ENCODE results near the gene ARHGAP10. TPM values are rescaled to one million over a fixed set of nuclear protein-coding genes. Genes with fewer than 3 reads are reported as not detected.
A peak's percentile ranks its signal among the peaks of the same experiment; 100 is the strongest.
"Not testable (repeated sequence)": the region's sequence is repeated elsewhere in the genome, so short reads cannot be mapped to it uniquely, and the experiment has no call there.

The ARHGAP10 gene
- total RNA-seq, 2 donors from 2014 or later = 36.1 to 43.5 TPM

DNA sequence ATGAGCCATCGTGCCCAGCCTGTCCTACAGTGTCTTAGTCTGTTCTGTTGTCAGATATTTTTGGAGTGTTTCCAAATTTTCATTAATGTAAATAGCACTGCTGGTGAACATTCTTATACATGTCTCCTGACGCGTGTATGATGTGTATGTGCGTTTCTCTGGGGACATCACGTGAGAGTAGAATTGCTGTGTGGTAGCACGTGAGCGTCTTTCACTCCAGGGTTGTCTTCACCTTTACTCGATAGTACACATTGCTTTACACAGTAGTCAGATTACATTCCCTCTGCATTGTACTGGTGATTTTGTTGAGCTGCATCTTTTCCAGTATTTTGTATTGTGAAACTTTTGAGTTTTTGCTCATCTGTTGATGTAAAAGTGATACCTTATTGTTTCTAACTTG is 60.0 kb downstream of the ARHGAP10 start:
- Histone ChIP-seq H3K27me3 (no peaks in the 10 kb centered on the region), H3K27ac (peak overlapping the region in 1 of 2 donors; percentile 49), H3K36me3 (no peaks in the 10 kb centered on the region), H3K9me3 (no peaks in the 10 kb centered on the region), H3K4me3 (no peak overlapping the region), H3K4me1 (peaks cover 0 to 50% of the 10 kb centered on the region in 2 donors)
- DNase-seq (ENCODE audit: low spot score) = no peak
- TF ChIP-seq, protein P1, sequence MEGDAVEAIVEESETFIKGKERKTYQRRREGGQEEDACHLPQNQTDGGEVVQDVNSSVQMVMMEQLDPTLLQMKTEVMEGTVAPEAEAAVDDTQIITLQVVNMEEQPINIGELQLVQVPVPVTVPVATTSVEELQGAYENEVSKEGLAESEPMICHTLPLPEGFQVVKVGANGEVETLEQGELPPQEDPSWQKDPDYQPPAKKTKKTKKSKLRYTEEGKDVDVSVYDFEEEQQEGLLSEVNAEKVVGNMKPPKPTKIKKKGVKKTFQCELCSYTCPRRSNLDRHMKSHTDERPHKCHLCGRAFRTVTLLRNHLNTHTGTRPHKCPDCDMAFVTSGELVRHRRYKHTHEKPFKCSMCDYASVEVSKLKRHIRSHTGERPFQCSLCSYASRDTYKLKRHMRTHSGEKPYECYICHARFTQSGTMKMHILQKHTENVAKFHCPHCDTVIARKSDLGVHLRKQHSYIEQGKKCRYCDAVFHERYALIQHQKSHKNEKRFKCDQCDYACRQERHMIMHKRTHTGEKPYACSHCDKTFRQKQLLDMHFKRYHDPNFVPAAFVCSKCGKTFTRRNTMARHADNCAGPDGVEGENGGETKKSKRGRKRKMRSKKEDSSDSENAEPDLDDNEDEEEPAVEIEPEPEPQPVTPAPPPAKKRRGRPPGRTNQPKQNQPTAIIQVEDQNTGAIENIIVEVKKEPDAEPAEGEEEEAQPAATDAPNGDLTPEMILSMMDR (IDR thresholded peaks at IDR 0.05) = no peak

DNA sequence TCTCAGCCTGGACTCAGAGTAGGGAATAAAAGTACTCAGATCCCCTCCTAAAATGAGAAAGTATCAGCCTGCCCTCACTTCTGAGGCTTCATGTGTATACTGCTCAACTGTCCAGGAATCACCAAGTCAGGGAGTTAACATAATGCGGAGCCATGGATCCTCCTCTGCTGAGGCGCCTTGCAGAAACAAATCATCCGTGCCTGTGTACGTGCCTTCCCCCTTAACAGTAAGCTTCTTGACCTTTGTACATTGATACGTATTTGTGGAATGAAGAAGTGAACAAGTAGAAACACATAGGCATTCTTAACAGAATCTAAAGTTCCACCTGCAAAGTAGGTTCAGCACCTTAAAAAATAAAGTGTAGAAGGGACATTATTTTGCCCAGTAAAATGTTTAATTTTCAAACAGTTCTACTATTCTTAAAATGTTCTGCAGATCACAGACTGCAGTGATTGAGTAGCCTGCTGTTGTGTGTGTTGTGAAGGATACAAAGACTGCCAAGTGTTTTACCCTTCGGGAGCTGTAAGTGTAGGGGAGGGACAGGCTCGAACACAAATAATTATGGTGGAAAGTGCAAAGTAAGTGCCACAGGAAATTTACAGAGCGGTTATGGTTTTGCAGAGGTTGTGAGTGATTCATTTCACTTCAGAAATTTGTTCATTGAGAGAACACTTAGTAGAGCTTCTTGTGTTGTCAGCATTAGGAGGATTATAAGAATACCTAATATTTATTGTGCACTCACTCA is 61.9 kb downstream of the ARHGAP10 start:
- H3K4me3 ChIP-seq = no peak overlapping the region
- peaks cover 0 to 31% of the 10 kb centered on the region in 2 donors for H3K4me1 ChIP-seq
- H3K9me3 ChIP-seq = no peaks in the 10 kb centered on the region
- no peak for DNase-seq (ENCODE audit: low spot score)
- no peaks in the 10 kb centered on the region for H3K36me3 ChIP-seq
- H3K27me3 ChIP-seq = no peaks in the 10 kb centered on the region
- TF ChIP-seq, protein P1 (IDR thresholded peaks at IDR 0.05) = no peak
- H3K27ac ChIP-seq = peak overlapping the region; percentile 15 to 25

DNA sequence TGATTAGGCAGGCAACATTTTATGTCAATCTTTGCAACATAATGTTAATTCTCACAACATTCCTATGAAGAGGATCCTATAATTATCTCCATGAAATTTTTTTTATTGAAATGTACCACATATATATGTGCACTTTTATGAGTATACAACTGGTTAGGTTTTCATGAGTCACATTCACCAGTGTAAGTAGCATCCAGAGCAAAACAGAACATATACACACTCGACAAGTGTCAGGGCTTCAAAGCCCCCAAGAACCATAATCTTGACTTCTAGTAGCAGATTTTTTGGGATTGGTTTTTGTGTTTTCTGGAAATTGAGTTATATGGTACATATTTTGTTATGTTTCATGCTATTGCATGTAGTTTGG is 62.4 kb downstream of the ARHGAP10 start:
- H3K27ac ChIP-seq = no peak overlapping the region
- no peak for DNase-seq (ENCODE audit: low spot score)
- H3K9me3 ChIP-seq = no peaks in the 10 kb centered on the region
- no peak overlapping the region for H3K4me3 ChIP-seq
- H3K36me3 ChIP-seq = no peaks in the 10 kb centered on the region
- no peaks in the 10 kb centered on the region for H3K27me3 ChIP-seq
- peaks cover 0 to 31% of the 10 kb centered on the region in 2 donors for H3K4me1 ChIP-seq
- TF ChIP-seq, protein P1 (IDR thresholded peaks at IDR 0.05) = no peak

DNA sequence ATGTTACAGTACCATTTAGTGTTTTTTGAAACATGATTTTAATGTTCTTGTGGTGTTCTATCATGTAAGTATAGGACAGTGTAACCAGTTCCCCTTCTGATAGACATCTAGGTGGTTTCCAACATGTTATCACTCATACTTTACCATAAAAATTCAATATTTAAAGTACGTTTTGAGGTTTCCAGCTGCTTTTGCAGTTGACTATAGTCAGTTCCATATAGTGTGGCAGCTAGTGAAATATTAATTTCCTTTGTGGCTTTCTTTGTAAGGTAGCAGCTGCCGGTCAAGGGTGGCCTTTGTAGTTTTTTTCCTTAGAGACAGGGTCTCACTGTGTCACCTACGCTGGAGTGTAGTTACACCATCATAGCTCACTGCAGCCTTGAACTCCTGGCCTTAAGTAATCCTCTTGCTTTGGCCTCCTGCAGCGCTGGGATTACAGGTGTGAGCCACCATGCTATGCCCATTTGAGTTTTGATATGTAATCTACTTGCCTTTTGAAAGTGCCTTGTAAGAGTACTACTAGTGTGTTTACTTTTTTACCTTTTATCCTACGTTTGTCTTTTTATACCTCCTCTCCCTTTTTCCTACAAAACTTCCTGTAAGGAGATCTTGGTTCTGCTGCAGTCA is 63.0 kb downstream of the ARHGAP10 start:
- TF ChIP-seq, protein P1 (IDR thresholded peaks at IDR 0.05) = no peak
- no peaks in the 10 kb centered on the region for H3K27me3 ChIP-seq
- no peak overlapping the region for H3K27ac ChIP-seq
- H3K9me3 ChIP-seq = no peaks in the 10 kb centered on the region
- H3K4me3 ChIP-seq = no peak overlapping the region
- H3K36me3 ChIP-seq = no peaks in the 10 kb centered on the region
- peaks cover 0 to 33% of the 10 kb centered on the region in 2 donors for H3K4me1 ChIP-seq
- no peak for DNase-seq (ENCODE audit: low spot score)

DNA sequence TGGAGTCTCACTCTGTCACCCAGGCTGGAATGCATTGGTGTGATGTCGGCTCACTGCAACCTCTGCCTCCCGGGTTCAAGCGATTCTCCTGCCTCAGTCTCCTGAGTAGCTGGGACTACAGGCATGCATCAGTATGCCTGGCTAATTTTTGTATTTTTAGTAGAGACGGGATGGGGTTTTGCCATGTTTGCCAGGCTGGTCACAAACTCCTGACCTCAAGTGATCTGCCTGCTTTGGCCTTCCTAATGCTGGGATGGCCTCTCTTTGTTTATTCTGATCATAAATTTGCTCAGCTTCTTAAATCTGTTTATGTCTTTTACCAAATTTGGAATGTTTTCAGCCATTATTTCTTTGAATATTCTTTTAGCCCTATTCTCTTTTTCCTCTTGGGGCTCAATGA is 67.2 kb downstream of the ARHGAP10 start:
- peak overlapping the region; percentile 14 to 42 for H3K27ac ChIP-seq
- H3K4me3 ChIP-seq; H3K9me3 ChIP-seq; DNase-seq (ENCODE audit: low spot score); H3K36me3 ChIP-seq; H3K27me3 ChIP-seq: not testable (repeated sequence)
- H3K4me1 ChIP-seq = peaks cover 0 to 34% of the 10 kb centered on the region in 2 donors

DNA sequence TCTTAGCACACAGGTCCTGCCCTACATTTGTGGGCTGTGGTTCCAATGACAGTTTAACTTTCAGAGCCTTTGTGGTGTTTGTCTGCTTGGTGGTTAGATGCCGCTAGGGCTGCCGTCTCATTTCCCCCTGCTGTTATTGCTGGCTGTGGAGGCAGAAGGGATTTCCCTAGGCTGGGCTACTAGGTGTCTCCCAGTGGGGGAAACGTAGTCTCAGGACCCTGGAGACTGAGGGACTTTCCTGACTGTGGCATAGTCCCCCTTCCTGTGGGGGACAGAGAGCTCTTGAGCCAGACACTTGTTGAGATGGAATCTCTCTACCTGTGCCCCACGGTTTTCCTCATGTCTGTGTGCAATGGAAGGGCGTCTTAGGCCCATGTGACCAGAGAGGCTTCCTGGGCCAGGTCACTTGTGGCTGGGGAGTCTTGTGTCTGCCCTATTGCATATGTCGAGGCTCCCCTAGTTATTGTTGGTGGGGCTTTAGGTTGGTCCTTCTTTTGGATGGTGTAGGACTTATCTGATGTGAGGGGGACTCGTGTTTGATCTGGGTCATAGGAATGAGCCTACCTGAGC is 68.2 kb downstream of the ARHGAP10 start:
- Histone ChIP-seq H3K27me3 (no peaks in the 10 kb centered on the region), H3K9me3 (no peaks in the 10 kb centered on the region), H3K27ac (peak overlapping the region; percentile 18 to 19), H3K36me3 (no peaks in the 10 kb centered on the region), H3K4me1 (peaks cover 0 to 33% of the 10 kb centered on the region in 2 donors), H3K4me3 (no peak overlapping the region)
- DNase-seq (ENCODE audit: low spot score) = no peak
- TF ChIP-seq, protein P1 (IDR thresholded peaks at IDR 0.05) = no peak

All from right atrium auricular region (tissue), 2 donors.